Body of pancreas (tissue), 4 donors: ENCODE measurements around the gene SIPA1L3. TPM values are rescaled to one million over a fixed set of nuclear protein-coding genes. Genes with fewer than 3 reads are reported as not detected.

Experiments used
- ATAC-seq: fragments of 150-250 bp; one replicate; pipeline ENCODE4 v1.9.1; 2016
- DNase-seq, 4 donors: peaks; one replicate each; pipeline ENCODE4 v3.0.0-alpha.2; 2019
- H3K27ac ChIP-seq, 4 donors: fragments of 200-600 bp; sonication (generic); 1 replicate in 3 of 4; 2 replicates in 1 of 4; pipeline versions ENCODE4 v1.5.1 to v1.6.1; 2016 to 2019; ENCODE audit warnings: mild to moderate bottlenecking in 1 of 4, mixed read lengths in 1 of 4, moderate library complexity in 1 of 4
- H3K27me3 ChIP-seq, 2 donors: fragments of 200-600 bp; sonication (generic); one replicate each; pipeline ENCODE4 v1.6.0; 2016; ENCODE audit warnings: mild to moderate bottlenecking in 1 of 2
- H3K36me3 ChIP-seq, 2 donors: fragments of 200-600 bp; sonication (generic); replicated peaks in 1 of 2; 2 replicates each; pipeline ENCODE4 v1.5.1; 2016; ENCODE audit warnings: low read depth in 2 of 2; ENCODE audit not compliant: insufficient read depth in 1 of 2
- H3K4me1 ChIP-seq: fragments of 200-600 bp; sonication (generic); one replicate; pipeline ENCODE4 v1.6.0; 2016
- H3K4me3 ChIP-seq, 2 donors: fragments of 200-600 bp; sonication (generic); 1 replicate in 1 of 2; 2 replicates in 1 of 2; pipeline ENCODE4 v1.5.1; 2016 to 2019
- H3K9me3 ChIP-seq, 3 donors: fragments of 200-600 bp; sonication (generic); 1 replicate in 2 of 3; 2 replicates in 1 of 3; pipeline ENCODE4 v1.5.1; 2016
- POLR2A ChIP-seq, 3 donors: fragments of 450-650 bp; IDR thresholded peaks; one replicate each; pipeline ENCODE4 v1.6.1; 2016; ENCODE audit warnings: antibody characterized with exemption in 3 of 3, mild to moderate bottlenecking in 2 of 3
- WGBS, 2 donors: methylation state at CpG; one replicate each; pipeline ENCODE4 v1.1.5; 2017; 5-methylcytosine and 5-hydroxymethylcytosine counted together
- intact Hi-C: fragments of 100-400 bp; cut with DNase I; formaldehyde crosslinking; loops from one replicate; pipeline ENCODE4 v1.15.1; 2023
- total RNA-seq, 2 donors: library from RNA; depleted of rRNA; stranded (reverse); fragments of >200 nt; gene quantifications; one replicate each; pipeline ENCODE4 v1.1.0, GENCODE V29; 2016
- TF ChIP-seq, protein P1 (sequence below), 7 experiments: fragments of 450-650 bp in 4 of 7; fragments of 200-600 bp in 3 of 7; sonication (generic) in 3 of 7; IDR thresholded peaks; one replicate each; pipeline ENCODE4 v1.5.1; 2016 to 2019; ENCODE audit warnings: antibody characterized with exemption in 7 of 7

The SIPA1L3 gene
- total RNA-seq, 2 donors from 2014 or later, result 41.5 to 62.0 TPM

- intact Hi-C loops, result no loop called here
- 85 to 89% methylated on average over 11 to 13 of the region's 13 CpGs for WGBS, 2 donors
- Histone ChIP-seq H3K4me1 (no peaks in the 10 kb centered on the region), H3K27ac (no peak overlapping the region), H3K36me3 (peaks cover 0 to 2% of the 10 kb centered on the region in 2 donors), H3K9me3 (no peaks in the 10 kb centered on the region), H3K27me3 (no peaks in the 10 kb centered on the region), H3K4me3 (no peak overlapping the region)
- DNase-seq (no peak), ATAC-seq (no peak)
- TF ChIP-seq POLR2A (IDR thresholded peaks at IDR 0.05), result no peak
- TF ChIP-seq, protein P1, sequence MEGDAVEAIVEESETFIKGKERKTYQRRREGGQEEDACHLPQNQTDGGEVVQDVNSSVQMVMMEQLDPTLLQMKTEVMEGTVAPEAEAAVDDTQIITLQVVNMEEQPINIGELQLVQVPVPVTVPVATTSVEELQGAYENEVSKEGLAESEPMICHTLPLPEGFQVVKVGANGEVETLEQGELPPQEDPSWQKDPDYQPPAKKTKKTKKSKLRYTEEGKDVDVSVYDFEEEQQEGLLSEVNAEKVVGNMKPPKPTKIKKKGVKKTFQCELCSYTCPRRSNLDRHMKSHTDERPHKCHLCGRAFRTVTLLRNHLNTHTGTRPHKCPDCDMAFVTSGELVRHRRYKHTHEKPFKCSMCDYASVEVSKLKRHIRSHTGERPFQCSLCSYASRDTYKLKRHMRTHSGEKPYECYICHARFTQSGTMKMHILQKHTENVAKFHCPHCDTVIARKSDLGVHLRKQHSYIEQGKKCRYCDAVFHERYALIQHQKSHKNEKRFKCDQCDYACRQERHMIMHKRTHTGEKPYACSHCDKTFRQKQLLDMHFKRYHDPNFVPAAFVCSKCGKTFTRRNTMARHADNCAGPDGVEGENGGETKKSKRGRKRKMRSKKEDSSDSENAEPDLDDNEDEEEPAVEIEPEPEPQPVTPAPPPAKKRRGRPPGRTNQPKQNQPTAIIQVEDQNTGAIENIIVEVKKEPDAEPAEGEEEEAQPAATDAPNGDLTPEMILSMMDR (IDR thresholded peaks at IDR 0.05), result no peak
Measured at GRCh38 chr19:38194061-38194701, 287.2 kb downstream of the SIPA1L3 start.

- 89% methylated on average over 10 of the region's 10 CpGs for WGBS, 2 donors
- TF ChIP-seq POLR2A (IDR thresholded peaks at IDR 0.05), result no peak
- TF ChIP-seq, protein P1 (IDR thresholded peaks at IDR 0.05), result no peak
- no peak for DNase-seq
Measured at GRCh38 chr19:38195237-38195636, 288.2 kb downstream of the SIPA1L3 start.

GRCh38 chr19:38196245-38196837 is 289.3 kb downstream of the SIPA1L3 start:
- intact Hi-C loops, result no loop called here

More at GRCh38 chr19:38195237-38195636, 288.2 kb downstream of the SIPA1L3 start:
- ATAC-seq, result no peak
- no peak overlapping the region for H3K4me3 ChIP-seq
- peaks cover 0 to 2% of the 10 kb centered on the region in 2 donors for H3K36me3 ChIP-seq
- H3K27me3 ChIP-seq, result no peaks in the 10 kb centered on the region
- intact Hi-C loops, result no loop called here
- H3K27ac ChIP-seq, result no peak overlapping the region
- no peaks in the 10 kb centered on the region for H3K9me3 ChIP-seq
- H3K4me1 ChIP-seq, result no peaks in the 10 kb centered on the region

DNA sequence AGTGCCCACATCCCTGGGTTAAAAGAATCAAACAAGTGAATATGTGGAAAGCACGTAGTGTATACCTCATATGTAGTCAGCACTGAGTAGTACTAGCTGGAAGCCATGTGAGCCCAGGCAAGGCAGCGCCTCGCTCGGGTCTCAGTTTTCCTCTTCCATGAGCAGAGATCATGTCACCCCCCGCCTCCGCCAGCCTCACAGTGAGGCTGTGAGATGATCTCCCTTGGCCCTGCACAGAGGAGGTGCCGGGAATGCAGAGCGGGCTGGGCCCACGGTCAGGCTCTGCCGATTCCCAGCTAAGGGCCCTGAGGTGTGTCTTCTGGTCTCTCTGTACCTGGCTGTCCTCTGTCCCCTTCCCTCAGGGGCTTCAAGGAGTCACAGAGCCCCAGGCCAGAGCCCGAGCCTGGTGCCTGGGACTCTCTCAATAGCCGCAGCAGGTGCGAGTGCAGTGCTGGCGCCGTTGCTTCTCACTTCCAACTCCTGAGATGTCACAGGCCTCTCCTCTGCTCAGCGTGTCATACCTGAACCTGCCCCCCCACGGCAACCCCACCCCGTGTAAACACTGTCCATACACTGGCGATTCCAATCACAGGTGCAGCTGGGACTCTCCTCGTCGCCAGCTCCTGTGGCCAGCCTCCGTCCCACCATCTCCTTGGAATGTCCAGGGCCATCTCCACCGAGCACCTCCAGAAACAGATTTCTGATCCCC is 290.1 kb downstream of the SIPA1L3 start:
- DNase-seq, result no peak
- 91 to 97% methylated on average over 18 to 23 of the region's 23 CpGs for WGBS, 2 donors
- no peak for ATAC-seq
- Histone ChIP-seq H3K9me3 (no peaks in the 10 kb centered on the region), H3K4me1 (no peaks in the 10 kb centered on the region), H3K27me3 (no peaks in the 10 kb centered on the region), H3K27ac (no peak overlapping the region), H3K4me3 (no peak overlapping the region), H3K36me3 (peaks cover 4% of the 10 kb centered on the region in 2 donors)
- TF ChIP-seq, protein P1 (IDR thresholded peaks at IDR 0.05), result no peak
- TF ChIP-seq POLR2A (IDR thresholded peaks at IDR 0.05), result no peak
- intact Hi-C loops, result no loop called here

More at GRCh38 chr19:38196245-38196837, 289.3 kb downstream of the SIPA1L3 start:
- TF ChIP-seq, protein P1 (IDR thresholded peaks at IDR 0.05), result no peak
- no peak for TF ChIP-seq POLR2A (IDR thresholded peaks at IDR 0.05)
- ATAC-seq (no peak), DNase-seq (no peak)
- Histone ChIP-seq H3K4me3 (no peak overlapping the region), H3K4me1 (no peaks in the 10 kb centered on the region), H3K9me3 (no peaks in the 10 kb centered on the region), H3K27me3 (no peaks in the 10 kb centered on the region), H3K36me3 (peaks cover 0 to 2% of the 10 kb centered on the region in 2 donors), H3K27ac (no peak overlapping the region)
- WGBS, 2 donors, result 89 to 93% methylated on average over 12 to 13 of the region's 13 CpGs
